SIG-M5 treated with dmso at 0.1 percent for 504 hours (cell line): ENCODE measurements around the gene DIPK1B.
A peak's percentile ranks its signal among the peaks of the same experiment; 100 is the strongest.

Experiments used
- DNase-seq: peaks from one replicate; lab custom pipeline; 2025; ENCODE audit not compliant: unreplicated experiment; lab: John Stamatoyannopoulos, UW

DIPK1B gene

DNA sequence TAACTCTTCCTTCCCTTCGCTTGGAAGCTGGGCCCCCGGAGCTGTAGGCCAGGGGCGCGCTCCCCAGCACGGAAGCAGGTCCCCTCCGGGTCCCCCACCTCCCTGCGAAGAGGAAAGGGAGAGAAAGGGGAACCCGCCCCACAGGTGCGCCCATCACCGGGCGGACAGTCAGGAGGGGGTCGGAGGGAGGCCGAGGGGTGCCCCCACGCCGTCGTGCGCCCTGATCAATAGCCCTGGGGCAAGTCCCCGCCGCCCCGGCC is 25.9 kb upstream of the DIPK1B start:
- DNase-seq = no peak

DNA sequence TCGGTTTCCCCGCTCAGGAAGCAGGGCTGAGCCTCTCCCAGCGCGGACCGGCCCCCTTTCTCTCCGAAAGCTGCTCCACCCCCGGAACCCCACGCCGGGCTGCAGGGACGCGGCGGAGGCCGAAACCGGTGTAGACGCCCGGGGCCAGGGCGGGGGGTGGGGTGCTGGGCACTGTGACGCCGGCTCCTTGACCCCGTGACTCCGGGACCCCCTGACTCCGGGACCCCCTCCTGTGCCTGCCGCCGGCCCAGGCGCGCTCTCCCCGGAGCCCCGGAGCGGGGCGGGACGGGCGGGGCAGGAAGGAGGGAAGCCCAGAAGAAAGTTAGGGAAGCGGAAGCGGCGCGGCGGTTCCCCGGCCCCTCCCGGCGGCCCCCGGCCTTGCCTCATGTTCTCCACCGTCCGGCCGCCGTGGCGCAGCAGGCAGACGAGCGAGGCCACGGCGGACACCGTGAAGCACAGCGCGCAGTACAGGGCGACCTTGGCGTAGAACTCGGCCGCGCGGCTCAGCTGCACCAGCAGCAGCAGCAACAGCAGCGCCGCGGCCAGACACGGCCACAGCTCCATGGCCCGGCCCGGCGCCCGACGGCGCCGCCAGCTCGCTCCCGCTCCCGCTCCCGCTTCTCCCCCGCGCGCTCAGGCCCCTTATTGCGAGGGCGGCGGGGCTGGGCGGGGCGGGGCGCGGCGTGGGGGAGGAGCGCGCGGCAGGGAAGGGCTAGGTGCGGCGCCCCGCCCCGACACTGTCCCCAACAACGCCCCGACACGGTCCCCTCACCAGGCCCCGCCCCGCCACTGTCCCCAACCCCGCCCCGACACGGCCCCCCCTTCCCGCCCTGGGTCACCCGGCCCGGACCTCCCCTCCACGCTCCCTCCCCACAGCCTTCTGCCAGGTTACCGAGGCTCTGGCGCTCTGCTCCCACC is 25.3 kb upstream of the DIPK1B start, which contains the start of gene AGPAT2:
AGPAT2 (minus strand) TSS at position 664 of the 918 bp plus-strand sequence; CDS start at position 564, 100 bp downstream.
- peak; percentile 70 for DNase-seq

DNA sequence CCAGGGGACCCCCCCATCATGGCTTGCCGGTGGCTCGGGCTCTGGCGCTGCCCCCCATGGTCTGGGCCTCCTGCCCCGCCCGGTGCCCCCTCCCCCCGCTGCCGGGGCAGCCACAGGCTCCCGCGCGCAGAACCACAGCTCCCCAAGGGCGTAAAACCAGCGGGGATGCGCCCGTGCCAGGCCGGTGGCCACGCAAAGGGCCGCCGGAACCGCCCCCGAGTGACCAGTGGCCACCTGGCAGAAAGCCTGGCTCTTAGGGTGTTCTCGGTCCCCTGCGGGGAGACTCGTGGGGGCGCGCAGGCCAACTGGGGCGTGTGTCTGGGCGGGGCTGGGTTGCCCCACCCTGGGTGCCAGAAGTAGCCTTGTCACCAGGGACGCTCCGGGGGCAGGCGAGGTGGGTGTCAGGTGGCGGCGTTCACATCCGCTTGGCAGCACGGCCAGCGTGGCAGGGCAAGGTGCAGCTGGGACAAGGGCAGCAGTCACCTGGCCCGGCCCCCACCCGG is 24.6 kb upstream of the DIPK1B start:
- no peak for DNase-seq

DNA sequence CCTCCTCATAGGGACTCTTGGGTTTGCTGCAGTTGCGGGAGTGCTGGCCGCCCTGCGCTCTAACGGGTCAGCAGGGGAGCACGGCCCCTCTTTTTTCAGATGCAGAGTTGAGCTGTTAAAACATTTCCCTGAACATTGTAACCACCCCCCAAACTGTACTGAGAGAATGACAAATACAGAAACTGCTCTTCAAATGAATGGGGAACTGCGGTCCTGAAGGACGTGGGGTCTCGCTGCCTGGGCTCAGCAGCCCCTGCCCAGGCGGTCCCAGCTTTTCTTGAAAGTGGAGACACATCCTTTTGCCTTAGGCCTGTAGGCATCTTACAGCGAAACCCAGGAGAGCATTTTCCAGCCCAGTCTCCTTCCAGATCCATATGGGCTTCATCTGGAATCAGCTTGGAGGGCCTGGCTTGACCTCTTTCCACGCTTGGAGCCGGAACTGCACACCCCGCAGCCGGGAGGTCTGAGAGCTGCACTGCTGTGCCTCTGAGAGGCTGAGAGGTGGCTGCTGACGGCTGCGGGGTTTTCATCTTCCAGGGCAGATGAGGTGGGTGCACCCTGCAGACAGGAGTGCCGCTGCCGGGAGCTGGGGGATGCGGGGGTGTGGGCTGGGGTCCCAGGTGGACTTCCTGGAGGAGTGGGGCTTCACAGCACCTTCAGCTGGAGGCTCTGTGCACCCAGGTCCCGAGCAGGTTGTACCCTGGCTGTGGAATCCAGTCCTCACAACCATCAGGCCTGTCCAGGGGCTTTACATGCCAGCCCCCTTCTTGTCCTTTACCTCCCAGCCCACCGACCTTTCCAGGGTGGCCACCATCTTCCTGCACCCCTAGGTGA is 23.9 kb upstream of the DIPK1B start:
- peak; percentile 60 for DNase-seq

DNA sequence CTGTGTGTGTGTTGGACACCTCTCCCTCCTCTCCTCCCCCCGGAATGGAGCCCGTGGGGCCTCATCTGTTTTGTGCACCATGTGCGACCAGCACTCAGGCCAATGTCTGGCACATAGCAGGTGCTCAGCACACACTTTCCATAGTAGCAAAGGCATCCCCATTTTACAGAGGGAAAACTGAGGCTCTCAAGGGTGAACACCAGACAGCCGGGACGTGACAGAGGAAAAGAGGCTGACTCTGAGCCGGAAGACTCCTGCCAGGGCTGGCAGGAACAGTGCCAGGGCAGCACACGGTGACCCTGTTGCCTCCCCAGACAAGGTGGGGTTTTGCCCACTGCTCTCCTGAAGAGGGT is 23.3 kb upstream of the DIPK1B start:
- DNase-seq = no peak

DNA sequence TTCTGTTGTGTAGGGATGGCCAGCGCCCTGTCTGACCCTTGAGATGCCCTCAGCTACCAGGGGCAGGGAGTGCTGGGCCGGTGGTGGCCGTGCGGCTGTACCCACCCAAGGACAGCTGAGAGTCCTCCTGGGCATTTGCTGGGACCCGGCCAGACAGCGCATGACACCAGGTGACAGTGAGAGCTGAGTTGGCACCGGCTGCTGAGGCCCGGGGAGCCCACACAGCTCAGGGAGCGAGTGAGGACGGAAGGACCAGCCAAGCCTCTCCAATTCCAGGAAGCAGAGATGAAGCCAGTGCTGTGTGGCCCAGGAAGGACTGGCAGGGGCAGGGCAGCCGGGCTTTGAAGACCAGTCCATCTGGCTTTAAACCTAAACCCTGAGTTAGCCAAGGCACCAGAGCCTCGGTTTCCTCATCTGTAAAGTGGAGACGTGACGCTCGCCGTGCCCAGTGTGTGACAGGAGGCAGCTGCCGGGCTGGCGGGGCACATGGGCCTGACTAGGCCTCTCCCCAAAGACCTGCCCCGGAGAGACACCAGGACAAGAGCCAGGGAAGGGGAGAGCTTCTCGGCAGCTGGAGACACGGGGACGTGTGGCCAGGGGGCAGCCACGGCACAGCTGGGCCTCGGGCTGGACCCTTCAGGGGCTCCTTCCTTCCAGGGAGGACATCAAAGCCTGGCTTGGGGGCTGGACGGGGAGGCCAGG is 22.1 kb upstream of the DIPK1B start:
- no peak for DNase-seq

DNA sequence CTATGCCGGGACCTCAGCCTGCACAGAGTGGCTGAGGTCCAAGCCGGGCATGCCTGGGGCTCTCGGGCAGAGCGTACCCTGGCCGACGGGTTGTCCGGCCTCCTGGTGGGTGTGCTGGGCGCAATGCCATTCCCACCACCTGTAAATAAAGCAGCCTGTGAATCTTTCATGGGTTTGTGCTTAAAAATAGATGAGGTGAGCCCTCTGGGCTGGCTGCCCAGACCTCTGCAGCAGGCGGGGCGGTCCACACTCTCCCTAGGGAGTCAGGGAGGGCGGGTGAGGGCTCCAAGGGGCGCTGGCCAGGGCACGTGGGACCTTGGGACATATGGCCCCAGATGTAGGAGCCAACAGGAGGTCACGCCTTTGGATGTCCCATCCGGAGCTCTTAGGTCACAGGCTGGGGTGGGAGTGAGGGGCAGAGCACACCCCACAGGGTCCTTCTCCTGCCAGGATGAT is 21.5 kb upstream of the DIPK1B start:
- DNase-seq = no peak

DNA sequence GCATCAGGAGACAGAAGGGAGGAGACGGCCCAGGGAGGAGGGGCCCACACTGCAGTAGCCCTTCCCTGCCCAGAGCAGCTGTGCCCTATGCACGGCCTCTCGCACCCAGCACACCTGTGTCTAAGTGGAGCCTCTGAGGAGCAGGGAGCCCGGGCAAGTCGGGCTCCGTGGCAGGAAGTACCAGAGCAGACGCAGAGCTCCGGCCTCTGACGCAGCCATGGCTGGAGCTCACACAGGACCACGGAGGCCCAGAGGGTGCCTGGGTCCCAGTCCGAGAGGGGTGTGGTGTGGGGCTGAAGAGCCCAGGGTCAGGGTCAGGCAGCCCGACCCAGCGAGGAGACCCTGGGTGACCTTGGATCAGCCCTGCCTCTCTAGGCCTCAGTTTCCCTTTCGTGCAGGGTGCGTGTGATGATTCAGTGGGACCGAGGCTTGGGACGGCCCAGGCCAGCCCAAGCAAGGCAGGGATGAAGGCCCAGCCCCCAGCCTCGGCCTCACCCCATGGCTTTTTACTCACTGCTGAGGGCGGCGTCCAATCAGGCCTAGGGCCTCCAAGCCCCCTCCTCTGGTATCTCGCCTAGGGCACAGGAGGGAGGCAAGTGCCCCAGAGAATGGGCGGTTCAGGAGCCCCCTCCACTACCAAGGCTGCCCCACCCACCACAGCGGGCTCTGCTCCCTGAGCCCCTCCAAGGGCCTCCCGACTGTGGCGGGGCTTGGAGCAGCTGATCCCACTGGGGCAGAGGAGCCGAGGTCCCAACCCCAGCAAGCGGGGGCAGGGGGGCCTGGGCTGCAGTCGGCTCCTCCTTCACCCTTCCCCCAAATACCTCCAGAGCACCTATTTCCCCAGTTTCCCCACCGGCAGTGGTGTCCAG is 20.8 kb upstream of the DIPK1B start:
- DNase-seq = no peak

DNA sequence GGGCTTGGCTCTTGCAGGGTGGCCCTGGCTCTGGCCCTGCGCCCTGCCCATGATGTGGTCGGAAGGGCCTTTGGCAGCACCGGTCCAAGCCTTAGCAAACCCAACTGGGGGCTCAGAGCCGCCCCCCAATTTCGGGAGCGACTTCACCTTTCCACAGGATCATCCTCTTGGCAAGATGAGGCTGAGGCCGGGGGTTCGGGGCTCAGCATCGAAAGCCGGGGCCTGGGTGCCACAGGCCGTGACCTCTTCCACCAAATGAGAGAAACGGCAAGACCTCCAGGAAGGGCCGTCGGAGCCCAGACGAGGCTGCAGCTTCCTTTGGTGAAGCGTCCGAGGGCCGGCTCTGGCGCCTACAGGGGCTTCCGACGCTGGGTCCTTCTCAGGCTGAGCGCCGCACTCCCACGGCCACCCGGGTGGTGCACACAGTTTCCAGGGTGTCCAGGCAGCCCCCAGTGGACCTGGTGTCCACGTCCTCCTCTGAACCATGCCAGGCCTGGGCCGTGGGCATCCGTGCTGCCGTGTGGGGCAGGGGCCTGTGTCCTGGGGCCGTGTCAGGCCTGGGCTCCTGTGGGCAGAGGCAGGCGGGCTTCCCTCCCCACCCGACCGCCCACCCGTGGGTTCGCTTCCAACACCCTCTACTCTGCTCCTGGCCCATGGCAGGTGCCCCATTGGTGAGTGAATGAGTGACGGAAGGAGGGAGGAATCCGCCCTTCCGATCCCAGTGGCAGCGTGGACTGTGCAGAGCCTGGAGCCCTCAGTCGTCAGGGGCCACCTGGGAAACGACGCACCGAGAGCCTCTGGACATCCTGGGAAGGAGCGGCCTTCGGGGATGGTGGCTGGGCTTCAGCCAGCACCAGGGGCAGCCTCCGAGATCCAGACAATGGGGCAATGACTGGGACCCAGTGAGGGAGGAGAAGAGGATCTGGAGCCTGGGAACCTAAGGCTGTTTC is 19.9 kb upstream of the DIPK1B start:
- DNase-seq = no peak

DNA sequence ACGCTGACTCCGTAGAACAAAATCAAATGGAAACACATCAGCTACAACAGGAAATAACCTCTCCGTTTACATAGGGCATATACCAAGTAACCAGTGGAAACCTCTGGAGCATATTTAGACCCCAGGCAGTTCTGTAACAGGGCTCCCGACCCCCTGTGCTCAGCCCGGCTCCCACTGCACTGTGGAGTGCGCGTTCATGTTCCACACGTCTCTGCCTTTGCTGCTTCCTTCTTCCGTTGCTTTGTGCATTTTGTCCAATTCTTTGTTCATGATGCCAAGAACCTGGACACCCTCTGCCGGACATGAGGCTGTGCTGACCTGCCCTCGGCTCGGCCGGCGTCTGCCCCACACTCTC is 19.3 kb upstream of the DIPK1B start:
- DNase-seq = no peak

DNA sequence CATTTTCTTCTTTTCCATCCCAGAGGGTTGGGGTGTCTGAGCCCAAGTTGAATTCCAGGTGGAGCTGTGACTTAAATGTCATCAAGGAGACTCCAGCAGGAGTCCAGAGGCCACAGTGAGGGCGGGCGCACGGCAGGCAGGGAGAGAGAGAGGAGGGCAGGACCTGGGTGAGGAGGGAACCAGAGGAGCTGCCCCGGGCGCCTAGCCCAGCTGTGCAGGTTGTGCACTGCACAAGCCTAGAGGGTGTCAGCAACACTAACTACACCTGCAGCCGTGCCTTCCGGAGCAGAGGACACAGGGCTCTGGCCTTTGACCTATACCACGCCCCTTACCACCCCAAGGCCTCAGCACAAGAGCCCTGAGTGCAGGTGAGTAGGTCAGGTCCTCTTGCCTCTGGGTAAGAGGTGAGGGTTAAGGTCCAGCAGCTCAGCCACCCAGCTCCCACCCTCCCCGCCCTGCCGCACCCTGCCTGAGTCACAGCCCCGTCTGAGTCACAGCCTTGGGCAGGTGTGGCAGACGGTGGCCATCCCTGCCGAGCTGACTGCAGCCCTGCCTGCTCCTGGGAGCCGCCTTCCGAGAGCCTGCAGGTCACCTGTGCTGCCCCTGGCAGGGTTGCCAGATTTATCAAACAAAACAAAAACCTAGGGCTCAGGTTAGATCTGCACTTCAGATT is 18.7 kb upstream of the DIPK1B start:
- peak; percentile 51 for DNase-seq

DNA sequence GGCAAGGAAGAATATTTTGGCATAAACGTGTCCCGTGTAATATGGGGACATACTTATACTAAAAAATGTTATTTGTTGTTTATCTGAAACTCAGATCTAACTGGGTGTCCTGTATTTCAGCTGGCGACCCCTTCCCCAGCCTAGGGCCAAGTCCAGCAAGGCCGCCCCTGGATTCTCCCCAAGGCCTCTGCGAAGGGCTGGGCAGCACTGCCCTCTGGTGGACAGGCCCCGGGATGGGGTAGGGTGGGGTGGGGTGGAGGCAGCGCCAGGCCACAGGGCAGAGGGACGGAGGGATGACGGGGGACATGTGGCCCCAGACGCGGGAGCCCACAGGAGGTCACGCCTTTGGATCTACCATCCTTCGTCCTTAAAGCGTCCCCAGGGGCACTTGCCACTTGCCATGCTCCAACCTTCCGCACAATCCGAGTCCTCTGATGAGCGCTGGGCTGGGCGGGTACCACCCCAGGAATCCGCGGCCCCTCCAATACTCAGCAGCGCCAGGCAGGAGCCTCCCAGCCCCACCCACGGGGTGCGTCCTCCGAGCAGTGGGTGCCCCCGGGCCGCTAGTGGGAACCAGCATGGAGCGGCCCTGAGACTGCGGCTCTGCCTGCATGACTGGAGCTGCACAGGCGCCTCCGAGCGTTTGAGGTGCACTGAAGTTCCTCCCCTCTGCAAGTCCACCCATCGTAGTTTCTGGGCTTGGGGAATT is 18.1 kb upstream of the DIPK1B start:
- DNase-seq = no peak

DNA sequence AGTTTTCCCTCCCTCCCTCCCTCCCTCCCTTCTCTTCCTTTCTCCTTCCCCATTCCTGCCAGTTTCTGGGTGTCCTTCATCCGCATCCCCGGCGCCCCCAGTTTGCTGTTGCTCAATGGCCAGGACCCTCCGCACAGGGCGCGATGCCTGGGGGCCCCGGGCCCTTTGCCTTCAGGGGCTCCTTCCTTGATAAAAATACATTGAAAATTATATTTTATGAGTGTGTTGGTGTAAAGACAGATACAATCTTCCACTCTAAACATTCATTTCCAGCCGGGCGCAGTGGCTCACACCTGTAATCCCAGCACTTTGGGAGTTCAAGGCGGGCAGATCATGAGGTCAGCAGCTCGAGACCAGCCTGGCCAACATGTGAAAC is 17.5 kb upstream of the DIPK1B start:
- no peak for DNase-seq

DNA sequence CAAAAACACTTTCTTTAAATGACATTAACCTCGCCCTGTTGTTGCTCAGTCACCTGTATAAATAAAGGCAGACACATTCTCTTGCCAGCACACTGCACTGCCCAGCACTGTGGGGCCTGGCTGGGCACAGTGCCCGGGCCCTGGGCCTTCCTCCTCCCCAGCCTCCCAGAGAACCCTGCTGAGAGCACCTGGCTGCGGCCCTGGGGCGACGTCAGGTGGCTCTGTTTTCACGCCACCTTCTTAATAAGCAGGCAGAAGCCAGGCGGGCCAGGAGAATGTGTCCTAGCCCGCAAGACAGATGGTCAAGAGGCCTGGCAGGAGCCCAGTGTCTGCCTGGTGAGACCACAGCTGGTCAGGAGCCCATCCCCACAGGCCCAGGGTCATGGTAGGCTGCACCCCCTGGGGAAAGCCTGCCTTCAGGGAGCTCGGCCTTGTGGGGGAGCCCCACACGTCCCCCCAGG is 16.9 kb upstream of the DIPK1B start:
- DNase-seq = no peak

DNA sequence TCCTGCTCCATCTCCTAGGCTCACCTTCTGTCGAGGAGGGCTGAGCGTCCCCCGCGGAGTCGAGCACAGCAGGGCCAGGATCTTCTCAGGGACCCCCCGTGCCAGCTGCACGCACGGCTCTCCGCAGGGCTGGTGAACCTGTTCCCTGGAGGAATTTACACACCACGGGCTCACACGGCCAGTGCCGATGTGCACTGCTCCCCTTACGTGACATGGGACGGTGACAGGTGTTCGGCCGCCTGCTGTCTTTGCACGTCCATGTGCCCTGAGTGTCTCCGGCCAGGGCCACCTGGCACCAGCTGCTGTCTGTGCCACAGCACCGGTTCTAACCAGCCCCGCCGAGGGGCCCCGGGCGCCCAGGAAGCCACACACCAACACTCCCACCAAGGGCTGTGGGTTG is 16.4 kb upstream of the DIPK1B start:
- DNase-seq = no peak

DNA sequence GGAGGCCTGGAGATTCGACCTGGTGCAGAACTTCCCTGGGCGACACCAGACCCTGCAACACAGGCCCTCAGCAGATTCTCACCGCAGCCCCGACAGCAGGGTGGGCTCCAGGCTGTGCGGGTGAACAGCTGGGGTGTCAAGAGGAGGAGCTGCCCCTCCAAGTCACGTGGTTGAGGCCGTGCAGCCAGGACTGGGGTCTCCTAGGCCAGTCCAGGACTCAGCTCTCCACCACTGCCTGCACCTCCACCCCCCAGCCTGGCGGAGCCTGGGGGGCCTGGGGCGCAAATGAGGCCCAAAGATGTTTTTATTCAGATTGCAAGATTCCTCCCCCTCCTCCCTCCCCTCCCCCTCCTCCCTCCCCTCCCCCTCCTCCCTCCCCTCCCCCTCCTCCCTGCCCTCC is 15.9 kb upstream of the DIPK1B start:
- no peak for DNase-seq

DNA sequence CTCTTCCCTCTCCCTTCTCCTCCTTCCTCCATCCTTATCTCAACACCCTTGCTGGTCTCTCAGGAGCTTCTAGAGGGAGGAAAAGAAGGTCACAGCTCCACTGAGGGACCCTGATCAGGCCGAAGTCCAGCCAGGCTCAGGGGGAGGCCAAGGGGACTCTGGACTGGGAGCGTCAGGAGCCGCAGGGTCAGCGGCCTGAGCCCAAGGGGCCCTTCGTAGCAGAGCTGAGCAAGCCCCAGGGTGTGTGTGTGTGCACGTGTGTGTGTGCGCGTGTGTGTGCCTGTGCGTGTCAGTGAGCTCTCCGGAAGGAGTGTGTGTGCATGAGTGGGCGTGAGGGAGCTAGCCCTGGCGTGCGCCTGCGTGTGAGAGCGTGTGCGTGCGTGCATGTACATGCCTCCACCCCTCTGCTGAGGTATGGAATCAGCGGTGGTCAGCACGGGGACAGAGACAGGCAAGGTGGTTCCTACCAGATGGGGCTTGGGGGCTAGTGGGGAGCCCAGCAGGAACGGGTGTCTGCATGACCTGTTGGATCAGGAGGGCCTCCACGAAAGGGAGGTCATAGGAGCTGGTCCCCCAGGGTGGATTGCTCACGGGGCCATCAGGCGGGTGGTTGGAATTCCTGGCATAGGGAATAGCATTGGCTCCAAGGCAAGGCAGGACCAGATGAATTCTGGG is 15.1 kb upstream of the DIPK1B start:
- DNase-seq = no peak
